ENCODE measurements around the gene SLC19A1.
"Not testable (repeated sequence)": the region's sequence is repeated elsewhere in the genome, so short reads cannot be mapped to it uniquely, and the experiment has no call there.

DNA sequence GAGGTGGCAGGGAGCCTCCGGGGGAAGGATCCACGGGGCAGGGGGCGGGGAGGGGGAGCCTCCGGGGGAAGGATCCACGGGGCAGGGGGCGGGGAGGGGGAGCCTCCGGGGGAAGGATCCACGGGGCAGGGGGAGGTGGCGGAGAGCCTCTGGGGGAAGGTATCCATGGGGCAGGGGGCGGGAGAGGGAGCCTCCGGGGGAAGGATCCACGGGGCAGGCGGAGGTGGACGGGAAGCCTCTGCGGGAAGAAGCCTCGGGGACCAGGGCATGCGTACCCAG is 11.2 kb downstream of the SLC19A1 start:
- TF ChIP-seq, protein P1, sequence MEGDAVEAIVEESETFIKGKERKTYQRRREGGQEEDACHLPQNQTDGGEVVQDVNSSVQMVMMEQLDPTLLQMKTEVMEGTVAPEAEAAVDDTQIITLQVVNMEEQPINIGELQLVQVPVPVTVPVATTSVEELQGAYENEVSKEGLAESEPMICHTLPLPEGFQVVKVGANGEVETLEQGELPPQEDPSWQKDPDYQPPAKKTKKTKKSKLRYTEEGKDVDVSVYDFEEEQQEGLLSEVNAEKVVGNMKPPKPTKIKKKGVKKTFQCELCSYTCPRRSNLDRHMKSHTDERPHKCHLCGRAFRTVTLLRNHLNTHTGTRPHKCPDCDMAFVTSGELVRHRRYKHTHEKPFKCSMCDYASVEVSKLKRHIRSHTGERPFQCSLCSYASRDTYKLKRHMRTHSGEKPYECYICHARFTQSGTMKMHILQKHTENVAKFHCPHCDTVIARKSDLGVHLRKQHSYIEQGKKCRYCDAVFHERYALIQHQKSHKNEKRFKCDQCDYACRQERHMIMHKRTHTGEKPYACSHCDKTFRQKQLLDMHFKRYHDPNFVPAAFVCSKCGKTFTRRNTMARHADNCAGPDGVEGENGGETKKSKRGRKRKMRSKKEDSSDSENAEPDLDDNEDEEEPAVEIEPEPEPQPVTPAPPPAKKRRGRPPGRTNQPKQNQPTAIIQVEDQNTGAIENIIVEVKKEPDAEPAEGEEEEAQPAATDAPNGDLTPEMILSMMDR (conservative IDR thresholded peaks at IDR 0.05 in 1 of 2, IDR thresholded peaks at IDR 0.05 in 1 of 2; ENCODE audit: low read depth in 1 of 2, low read length in 2 of 2): not testable (repeated sequence)
- not testable (repeated sequence) for TF ChIP-seq EZH2 (IDR thresholded peaks at IDR 0.05; ENCODE audit: low read length, missing control alignments)
